Osteocyte (in vitro differentiated cells): Measurements from ENCODE around the gene KIF4A. TPM values are rescaled to one million over a fixed set of nuclear protein-coding genes. Genes with fewer than 3 reads are reported as not detected.
"Not testable (repeated sequence)": the region's sequence is repeated elsewhere in the genome, so short reads cannot be mapped to it uniquely, and the experiment has no call there.

Source experiments
- DNase-seq: peaks from one replicate; pipeline ENCODE4 v3.0.0; 2021; ENCODE audit warnings: mixed read lengths; ENCODE audit not compliant: unreplicated experiment; ENCODE audit errors: extremely low spot score
- H3K27ac Mint-ChIP-seq: one replicate; pipeline ENCODE4 v1.8.0; 2021; ENCODE audit warnings: mild to moderate bottlenecking, mixed read lengths; ENCODE audit not compliant: unreplicated experiment
- H3K27me3 Mint-ChIP-seq: one replicate; pipeline ENCODE4 v1.8.0; 2021; ENCODE audit warnings: mixed read lengths; ENCODE audit not compliant: unreplicated experiment
- H3K36me3 Mint-ChIP-seq: one replicate; pipeline ENCODE4 v1.8.0; 2021; ENCODE audit warnings: mixed read lengths; ENCODE audit not compliant: unreplicated experiment
- H3K4me1 Mint-ChIP-seq: one replicate; pipeline ENCODE4 v1.8.0; 2021; ENCODE audit warnings: mixed read lengths; ENCODE audit not compliant: unreplicated experiment
- H3K4me3 Mint-ChIP-seq: one replicate; pipeline ENCODE4 v1.8.0; 2021; ENCODE audit warnings: mild to moderate bottlenecking, moderate library complexity, mixed read lengths; ENCODE audit not compliant: unreplicated experiment
- H3K9me3 Mint-ChIP-seq: one replicate; pipeline ENCODE4 v1.8.0; 2021; ENCODE audit warnings: mixed read lengths; ENCODE audit not compliant: unreplicated experiment
- CTCF ChIP-seq: fragments of 200-600 bp; sonication (generic); IDR thresholded peaks from 2 replicates; pipeline ENCODE4 v1.5.0; 2021; ENCODE audit warnings: antibody characterized with exemption, mild to moderate bottlenecking, moderate library complexity
- total RNA-seq: library from RNA; stranded (reverse); gene quantifications from 2 replicates; pipeline ENCODE4 v1.2.1, GENCODE V29; 2021

Gene KIF4A
- total RNA-seq, 1 donor from 2014 or later: 6.1 TPM

GRCh38 chrX:70353514-70353913 is 63.6 kb downstream of the KIF4A start:
- H3K36me3 Mint-ChIP-seq: no peaks in the 10 kb centered on the region
- H3K4me3 Mint-ChIP-seq: no peak overlapping the region
- no peaks in the 10 kb centered on the region for H3K9me3 Mint-ChIP-seq
- no peak overlapping the region for H3K27ac Mint-ChIP-seq
- TF ChIP-seq CTCF: no peak
- H3K4me1 Mint-ChIP-seq: no peaks in the 10 kb centered on the region
- no peaks in the 10 kb centered on the region for H3K27me3 Mint-ChIP-seq
- no peak for DNase-seq

- no peak for TF ChIP-seq CTCF
- no peak for DNase-seq
- Mint-ChIP-seq H3K27ac (no peak overlapping the region), H3K9me3 (no peaks in the 10 kb centered on the region), H3K27me3 (no peaks in the 10 kb centered on the region), H3K36me3 (no peaks in the 10 kb centered on the region), H3K4me1 (no peaks in the 10 kb centered on the region), H3K4me3 (no peak overlapping the region)
Observed at GRCh38 chrX:70354716-70355115, 64.8 kb downstream of the KIF4A start.

GRCh38 chrX:70359458-70359857 is 69.6 kb downstream of the KIF4A start:
- H3K4me1 Mint-ChIP-seq: no peaks in the 10 kb centered on the region

GRCh38 chrX:70360366-70360765 is 70.5 kb downstream of the KIF4A start:
- H3K4me3 Mint-ChIP-seq: no peak overlapping the region
- no peaks in the 10 kb centered on the region for H3K27me3 Mint-ChIP-seq
- H3K27ac Mint-ChIP-seq: no peak overlapping the region
- DNase-seq: no peak
- H3K4me1 Mint-ChIP-seq: no peaks in the 10 kb centered on the region
- no peak for TF ChIP-seq CTCF
- H3K9me3 Mint-ChIP-seq: no peaks in the 10 kb centered on the region
- no peaks in the 10 kb centered on the region for H3K36me3 Mint-ChIP-seq

More at GRCh38 chrX:70359458-70359857, 69.6 kb downstream of the KIF4A start:
- no peaks in the 10 kb centered on the region for H3K27me3 Mint-ChIP-seq
- H3K9me3 Mint-ChIP-seq: no peaks in the 10 kb centered on the region
- no peak overlapping the region for H3K4me3 Mint-ChIP-seq
- no peak for DNase-seq
- no peak overlapping the region for H3K27ac Mint-ChIP-seq
- no peak for TF ChIP-seq CTCF
- H3K36me3 Mint-ChIP-seq: no peaks in the 10 kb centered on the region

GRCh38 chrX:70368731-70369130 is 78.8 kb downstream of the KIF4A start:
- not testable (repeated sequence) for H3K27me3 Mint-ChIP-seq, H3K4me1 Mint-ChIP-seq, H3K9me3 Mint-ChIP-seq, DNase-seq, H3K36me3 Mint-ChIP-seq, H3K4me3 Mint-ChIP-seq, H3K27ac Mint-ChIP-seq

- Mint-ChIP-seq H3K4me3 (no peak overlapping the region), H3K4me1 (no peaks in the 10 kb centered on the region), H3K27ac (no peak overlapping the region), H3K27me3 (no peaks in the 10 kb centered on the region), H3K9me3 (peaks cover 13% of the 10 kb centered on the region), H3K36me3 (no peaks in the 10 kb centered on the region)
- no peak for TF ChIP-seq CTCF
- no peak for DNase-seq
Observed at GRCh38 chrX:70386235-70386634, 96.3 kb downstream of the KIF4A start.
